ENCODE measurements around the gene CAT. TPM values are rescaled to one million over a fixed set of nuclear protein-coding genes. Genes with fewer than 3 reads are reported as not detected.

The CAT gene
- total RNA-seq, 1 donor from 2014 or later, result not detected

DNA sequence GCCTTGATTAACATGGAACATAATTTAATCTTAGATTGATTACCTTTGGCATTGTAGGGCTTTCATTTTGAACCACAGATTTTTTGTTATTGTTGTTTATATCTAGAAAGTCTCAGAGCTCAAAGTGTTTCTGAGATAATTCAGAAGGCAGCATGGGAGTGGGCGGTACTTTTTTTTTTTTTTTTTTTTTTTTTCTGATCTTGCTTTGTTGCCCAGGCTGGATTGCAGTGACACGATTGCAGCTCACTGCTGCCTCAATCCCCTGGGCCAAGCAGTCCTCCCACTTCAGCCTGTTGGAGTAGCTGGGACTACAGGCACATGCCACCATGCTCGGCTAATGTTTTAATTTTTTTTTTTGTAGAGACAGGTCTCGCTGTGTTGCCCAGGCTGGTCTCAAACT is 21.5 kb downstream of the CAT start:
- H2AFZ ChIP-seq (replicated peaks), result no peak overlapping the region
- Mint-ChIP-seq H3K4me1 (peaks cover 16% of the 10 kb centered on the region), H3K27me3 (ENCODE audit: insufficient read depth, low read depth) (peaks cover 12% of the 10 kb centered on the region), H3K9me3 (no peaks in the 10 kb centered on the region), H3K4me3 (no peak overlapping the region), H3K36me3 (no peaks in the 10 kb centered on the region), H3K27ac (no peak overlapping the region)
- DNase-seq (ENCODE audit: low spot score), result no peak
- H3K4me2 ChIP-seq, result no peak overlapping the region
- H3K4me1 ChIP-seq, result no peaks in the 10 kb centered on the region
- no peaks in the 10 kb centered on the region for H4K20me1 ChIP-seq (ENCODE audit: low read depth)
- no peaks in the 10 kb centered on the region for H3K79me2 ChIP-seq (ENCODE audit: low read depth)
- H3K27me3 ChIP-seq, result no peaks in the 10 kb centered on the region
- H3K9me3 ChIP-seq (ENCODE audit: low read depth), result no peaks in the 10 kb centered on the region
- H3K27ac ChIP-seq, result no peak overlapping the region
- H3K9ac ChIP-seq, result no peak overlapping the region
- H3K4me3 ChIP-seq, result no peak overlapping the region
- TF ChIP-seq EZH2phosphoT487 (IDR thresholded peaks at IDR 0.05) (no peak), EZH2 (IDR thresholded peaks at IDR 0.05) (no peak)
- TF ChIP-seq, protein P1, sequence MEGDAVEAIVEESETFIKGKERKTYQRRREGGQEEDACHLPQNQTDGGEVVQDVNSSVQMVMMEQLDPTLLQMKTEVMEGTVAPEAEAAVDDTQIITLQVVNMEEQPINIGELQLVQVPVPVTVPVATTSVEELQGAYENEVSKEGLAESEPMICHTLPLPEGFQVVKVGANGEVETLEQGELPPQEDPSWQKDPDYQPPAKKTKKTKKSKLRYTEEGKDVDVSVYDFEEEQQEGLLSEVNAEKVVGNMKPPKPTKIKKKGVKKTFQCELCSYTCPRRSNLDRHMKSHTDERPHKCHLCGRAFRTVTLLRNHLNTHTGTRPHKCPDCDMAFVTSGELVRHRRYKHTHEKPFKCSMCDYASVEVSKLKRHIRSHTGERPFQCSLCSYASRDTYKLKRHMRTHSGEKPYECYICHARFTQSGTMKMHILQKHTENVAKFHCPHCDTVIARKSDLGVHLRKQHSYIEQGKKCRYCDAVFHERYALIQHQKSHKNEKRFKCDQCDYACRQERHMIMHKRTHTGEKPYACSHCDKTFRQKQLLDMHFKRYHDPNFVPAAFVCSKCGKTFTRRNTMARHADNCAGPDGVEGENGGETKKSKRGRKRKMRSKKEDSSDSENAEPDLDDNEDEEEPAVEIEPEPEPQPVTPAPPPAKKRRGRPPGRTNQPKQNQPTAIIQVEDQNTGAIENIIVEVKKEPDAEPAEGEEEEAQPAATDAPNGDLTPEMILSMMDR (IDR thresholded peaks at IDR 0.05), result no peak
- H3F3A ChIP-seq (ENCODE audit: low read depth), result no peaks in the 10 kb centered on the region
- no peaks in the 10 kb centered on the region for H3K36me3 ChIP-seq

DNA sequence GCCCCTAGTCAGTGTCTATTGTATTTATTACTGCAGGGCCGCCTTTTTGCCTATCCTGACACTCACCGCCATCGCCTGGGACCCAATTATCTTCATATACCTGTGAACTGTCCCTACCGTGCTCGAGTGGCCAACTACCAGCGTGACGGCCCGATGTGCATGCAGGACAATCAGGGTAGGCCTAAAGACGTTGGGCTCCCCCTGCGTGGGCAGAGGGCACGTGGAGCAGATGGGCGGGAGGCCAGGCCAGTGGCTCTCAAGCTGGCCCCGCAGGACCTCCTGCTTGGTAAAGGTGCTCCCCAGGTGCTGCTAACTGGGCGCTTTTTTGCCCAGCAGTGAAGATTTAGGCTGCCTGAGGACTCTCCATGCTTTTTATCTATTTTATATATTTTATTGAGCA is 22.5 kb downstream of the CAT start:
- H2AFZ ChIP-seq (replicated peaks), result no peak overlapping the region
- H3K4me1 ChIP-seq, result no peaks in the 10 kb centered on the region
- H3K36me3 Mint-ChIP-seq, result no peaks in the 10 kb centered on the region

DNA sequence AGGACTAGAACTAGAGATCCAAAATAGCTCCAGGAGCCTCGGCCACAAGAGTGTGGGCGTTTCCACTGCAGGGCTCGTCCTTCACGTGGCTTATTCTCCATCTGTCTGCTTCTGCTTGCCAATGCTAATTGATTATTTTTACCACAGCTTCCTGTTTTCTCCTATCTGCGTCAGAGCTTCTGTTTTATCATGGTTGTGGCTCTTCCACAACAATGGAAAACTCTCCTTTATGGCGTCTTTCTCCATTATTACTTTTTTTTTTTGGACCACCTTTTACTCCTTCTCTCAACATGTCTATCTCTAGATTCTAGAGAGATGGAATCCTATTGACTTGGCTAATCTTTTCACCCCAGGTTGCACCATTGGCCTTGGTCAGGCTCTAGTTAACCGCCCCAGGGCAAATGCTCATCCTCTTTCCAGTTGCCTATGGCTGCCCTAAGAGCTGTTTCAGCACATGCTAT is 25.9 kb downstream of the CAT start:
- Histone ChIP-seq H3K4me3 (no peak overlapping the region), H3K27me3 (no peaks in the 10 kb centered on the region), H2AFZ (replicated peaks) (no peak overlapping the region), H3K9ac (no peak overlapping the region), H3K4me2 (no peak overlapping the region), H3K4me1 (no peaks in the 10 kb centered on the region), H3F3A (ENCODE audit: low read depth) (no peaks in the 10 kb centered on the region), H4K20me1 (ENCODE audit: low read depth) (no peaks in the 10 kb centered on the region), H3K36me3 (no peaks in the 10 kb centered on the region), H3K79me2 (ENCODE audit: low read depth) (no peaks in the 10 kb centered on the region), H3K9me3 (ENCODE audit: low read depth) (peaks cover 10% of the 10 kb centered on the region), H3K27ac (no peak overlapping the region)
- Mint-ChIP-seq H3K9me3 (peaks cover 10% of the 10 kb centered on the region), H3K27me3 (ENCODE audit: insufficient read depth, low read depth) (peaks cover 10% of the 10 kb centered on the region), H3K27ac (no peak overlapping the region), H3K36me3 (no peaks in the 10 kb centered on the region), H3K4me1 (no peaks in the 10 kb centered on the region), H3K4me3 (no peak overlapping the region)
- no peak for DNase-seq (ENCODE audit: low spot score)
- TF ChIP-seq EZH2phosphoT487 (IDR thresholded peaks at IDR 0.05), result no peak
- no peak for TF ChIP-seq EZH2 (IDR thresholded peaks at IDR 0.05)
- TF ChIP-seq, protein P1 (IDR thresholded peaks at IDR 0.05), result no peak

More for the DNA sequence above, 22.5 kb downstream of the CAT start:
- peaks cover 2% of the 10 kb centered on the region for H3K9me3 Mint-ChIP-seq
- no peak for DNase-seq (ENCODE audit: low spot score)
- H3K27ac Mint-ChIP-seq, result no peak overlapping the region
- Histone ChIP-seq H3K79me2 (ENCODE audit: low read depth) (no peaks in the 10 kb centered on the region), H3K9ac (no peak overlapping the region), H3K27me3 (no peaks in the 10 kb centered on the region), H3K36me3 (no peaks in the 10 kb centered on the region), H3K4me3 (no peak overlapping the region), H4K20me1 (ENCODE audit: low read depth) (no peaks in the 10 kb centered on the region), H3F3A (ENCODE audit: low read depth) (no peaks in the 10 kb centered on the region), H3K9me3 (ENCODE audit: low read depth) (no peaks in the 10 kb centered on the region), H3K27ac (no peak overlapping the region), H3K4me2 (no peak overlapping the region)
- H3K4me1 Mint-ChIP-seq, result peaks cover 16% of the 10 kb centered on the region
- no peak overlapping the region for H3K4me3 Mint-ChIP-seq
- TF ChIP-seq, protein P1 (IDR thresholded peaks at IDR 0.05), result no peak
- H3K27me3 Mint-ChIP-seq (ENCODE audit: insufficient read depth, low read depth), result peaks cover 12% of the 10 kb centered on the region

Data from neural progenitor cell (in vitro differentiated cells).